H9 (cell line): ENCODE results near the gene ULK2. TPM values are rescaled to one million over a fixed set of nuclear protein-coding genes. Genes with fewer than 3 reads are reported as not detected.

Experiments used
- DNase-seq: peaks from one replicate; pipeline ENCODE4 v3.0.0-alpha.2; 2017
- H2AFZ ChIP-seq: one replicate; pipeline ENCODE4 v1.6.1; 2013; ENCODE audit warnings: mild to moderate bottlenecking, low read length, control low read depth, moderate library complexity
- H2AK5ac ChIP-seq: 2 replicates; pipeline ENCODE4 v1.6.1; 2013; ENCODE audit warnings: low read length, control low read depth, mixed read lengths; ENCODE audit not compliant: insufficient read length
- H2BK120ac ChIP-seq: one replicate; pipeline ENCODE4 v1.6.1; 2013; ENCODE audit warnings: low read depth, mild to moderate bottlenecking, low read length, control low read depth, inconsistent platforms; ENCODE audit not compliant: poor library complexity, severe bottlenecking
- H2BK12ac ChIP-seq: 2 replicates; pipeline ENCODE4 v1.6.1; 2013; ENCODE audit warnings: low read length, control low read depth, mixed read lengths, low read depth; ENCODE audit not compliant: insufficient read length
- H2BK15ac ChIP-seq: 2 replicates; pipeline ENCODE4 v1.6.1; 2013; ENCODE audit warnings: low read depth, low read length, control low read depth
- H2BK20ac ChIP-seq: one replicate; pipeline ENCODE4 v1.6.1; 2013; ENCODE audit warnings: low read depth, mild to moderate bottlenecking, low read length, control low read depth, inconsistent platforms; ENCODE audit not compliant: poor library complexity, severe bottlenecking
- H2BK5ac ChIP-seq: 2 replicates; pipeline ENCODE4 v1.6.1; 2013; ENCODE audit warnings: low read length, control low read depth, mixed read lengths; ENCODE audit not compliant: insufficient read length
- H3K14ac ChIP-seq: 2 replicates; pipeline ENCODE4 v1.6.1; 2013; ENCODE audit warnings: low read length, control low read depth; ENCODE audit not compliant: insufficient read depth
- H3K18ac ChIP-seq: 2 replicates; pipeline ENCODE4 v1.6.1; 2013; ENCODE audit warnings: low read depth, mild to moderate bottlenecking, mixed read lengths, low read length, control low read depth; ENCODE audit not compliant: insufficient read length
- H3K23ac ChIP-seq: 2 replicates; pipeline ENCODE4 v1.6.1; 2013; ENCODE audit warnings: low read length, control low read depth, mixed read lengths, low read depth; ENCODE audit not compliant: insufficient read length
- H3K23me2 ChIP-seq: 2 replicates; pipeline ENCODE4 v1.6.1; 2013; ENCODE audit warnings: low read depth, mild to moderate bottlenecking, mixed read lengths, low read length, control low read depth; ENCODE audit not compliant: insufficient read length, poor library complexity, severe bottlenecking
- H3K27ac ChIP-seq: 2 replicates; pipeline ENCODE4 v1.5.1; 2013; ENCODE audit warnings: low read length, control low read depth, mixed read lengths, low read depth; ENCODE audit not compliant: insufficient read length
- H3K27me3 ChIP-seq: 2 replicates; pipeline ENCODE4 v1.6.1; 2013; ENCODE audit warnings: low read length, control low read depth, inconsistent platforms; ENCODE audit not compliant: insufficient read depth
- H3K4ac ChIP-seq: 2 replicates; pipeline ENCODE4 v1.6.1; 2013; ENCODE audit warnings: low read depth, mild to moderate bottlenecking, control low read depth, inconsistent platforms, low read length, moderate library complexity
- H3K4me1 ChIP-seq: 2 replicates; pipeline ENCODE4 v1.6.1; 2013; ENCODE audit warnings: low read length, control low read depth, inconsistent platforms; ENCODE audit not compliant: insufficient read depth
- H3K4me2 ChIP-seq: 2 replicates; pipeline ENCODE4 v1.6.1; 2013; ENCODE audit warnings: low read length, control low read depth, mixed read lengths; ENCODE audit not compliant: insufficient read length, insufficient read depth
- H3K56ac ChIP-seq: 2 replicates; pipeline ENCODE4 v1.6.1; 2013; ENCODE audit warnings: low read depth, mild to moderate bottlenecking, mixed read lengths, low read length, control low read depth; ENCODE audit not compliant: insufficient read length
- H3K79me1 ChIP-seq: 2 replicates; pipeline ENCODE4 v1.6.1; 2013; ENCODE audit warnings: low read depth, mild to moderate bottlenecking, moderate library complexity, low read length, control low read depth, inconsistent platforms; ENCODE audit not compliant: insufficient read depth, poor library complexity, severe bottlenecking
- H3K79me2 ChIP-seq: 2 replicates; pipeline ENCODE4 v1.6.1; 2013; ENCODE audit warnings: low read length, control low read depth, inconsistent platforms; ENCODE audit not compliant: insufficient read depth
- H3K9ac ChIP-seq: 2 replicates; pipeline ENCODE4 v1.6.1; 2013; ENCODE audit warnings: low read length, control low read depth, mixed read lengths; ENCODE audit not compliant: insufficient read length; ENCODE audit errors: extremely low read depth
- H3K9me3 ChIP-seq: one replicate; pipeline ENCODE4 v1.6.1; 2013; ENCODE audit warnings: low read depth, low read length, inconsistent platforms; ENCODE audit not compliant: control insufficient read depth
- H3T11ph ChIP-seq: one replicate; pipeline ENCODE4 v1.6.1; 2013; ENCODE audit warnings: mild to moderate bottlenecking, low read length, control low read depth, inconsistent platforms
- H4K20me1 ChIP-seq: one replicate; pipeline ENCODE4 v1.6.1; 2013; ENCODE audit not compliant: control insufficient read depth, insufficient read length, insufficient read depth
- H4K5ac ChIP-seq: 2 replicates; pipeline ENCODE4 v1.6.1; 2013; ENCODE audit warnings: low read depth, mild to moderate bottlenecking, mixed read lengths, low read length, control low read depth; ENCODE audit not compliant: insufficient read length
- H4K8ac ChIP-seq: replicated peaks from 2 replicates; pipeline ENCODE4 v1.6.1; 2013; ENCODE audit warnings: low read length, control low read depth, mixed read lengths, low read depth; ENCODE audit not compliant: insufficient read length
- H4K91ac ChIP-seq: 2 replicates; pipeline ENCODE4 v1.6.1; 2013; ENCODE audit warnings: low read depth, mild to moderate bottlenecking, moderate library complexity, mixed read lengths, low read length, control low read depth; ENCODE audit not compliant: insufficient read length
- H3K27ac Mint-ChIP-seq, 3 experiments: 2 replicates in 2 of 3; 3 replicates in 1 of 3; pipeline ENCODE4 v1.8.0; 2020 to 2021; ENCODE audit warnings: mixed read lengths in 3 of 3, mild to moderate bottlenecking in 1 of 3, moderate library complexity in 1 of 3
- H3K27me3 Mint-ChIP-seq: 2 replicates; pipeline ENCODE4 v1.8.0; 2021; ENCODE audit warnings: low read depth, mild to moderate bottlenecking, moderate library complexity, mixed read lengths
- H3K36me3 Mint-ChIP-seq, 3 experiments: 2 replicates in 2 of 3; 3 replicates in 1 of 3; pipeline ENCODE4 v1.8.0; 2020 to 2021; ENCODE audit warnings: low read depth in 3 of 3, mixed read lengths in 3 of 3; ENCODE audit not compliant: insufficient read depth in 1 of 3
- H3K4me1 Mint-ChIP-seq, 2 experiments: 2 replicates each; pipeline ENCODE4 v1.8.0; 2020; ENCODE audit warnings: mixed read lengths in 2 of 2
- H3K4me3 Mint-ChIP-seq, 2 experiments: 2 replicates in 1 of 2; 3 replicates in 1 of 2; pipeline ENCODE4 v1.8.0; 2020 to 2021; ENCODE audit warnings: mild to moderate bottlenecking in 2 of 2, mixed read lengths in 2 of 2, moderate library complexity in 1 of 2
- H3K9me3 Mint-ChIP-seq, 2 experiments: 2 replicates in 1 of 2; 3 replicates in 1 of 2; pipeline ENCODE4 v1.8.0; 2020; ENCODE audit warnings: mild to moderate bottlenecking in 2 of 2, mixed read lengths in 2 of 2, moderate library complexity in 1 of 2
- WGBS: extraction: QIAGEN DNeasy Blood & Tissue Kit; methylation state at CpG from one replicate; pipeline ENCODE4 v1.1.7; 2013; ENCODE audit warnings: missing lambda C conversion rate, low lambda C conversion rate, mixed read lengths; ENCODE audit not compliant: insufficient read length; ENCODE audit errors: extremely low coverage; 5-methylcytosine and 5-hydroxymethylcytosine counted together
- total RNA-seq: library from RNA; stranded (reverse); gene quantifications from 2 replicates; pipeline ENCODE4 v1.2.1, GENCODE V29; 2021
- TF ChIP-seq, protein P1 (sequence below): fragments of 200-600 bp; sonication (generic); conservative IDR thresholded peaks from 3 replicates; pipeline ENCODE4 v1.8.0; 2021; ENCODE audit warnings: antibody characterized with exemption, mild to moderate bottlenecking

ULK2 gene
- total RNA-seq, 1 experiment from 2014 or later, result 11.5 TPM

DNA sequence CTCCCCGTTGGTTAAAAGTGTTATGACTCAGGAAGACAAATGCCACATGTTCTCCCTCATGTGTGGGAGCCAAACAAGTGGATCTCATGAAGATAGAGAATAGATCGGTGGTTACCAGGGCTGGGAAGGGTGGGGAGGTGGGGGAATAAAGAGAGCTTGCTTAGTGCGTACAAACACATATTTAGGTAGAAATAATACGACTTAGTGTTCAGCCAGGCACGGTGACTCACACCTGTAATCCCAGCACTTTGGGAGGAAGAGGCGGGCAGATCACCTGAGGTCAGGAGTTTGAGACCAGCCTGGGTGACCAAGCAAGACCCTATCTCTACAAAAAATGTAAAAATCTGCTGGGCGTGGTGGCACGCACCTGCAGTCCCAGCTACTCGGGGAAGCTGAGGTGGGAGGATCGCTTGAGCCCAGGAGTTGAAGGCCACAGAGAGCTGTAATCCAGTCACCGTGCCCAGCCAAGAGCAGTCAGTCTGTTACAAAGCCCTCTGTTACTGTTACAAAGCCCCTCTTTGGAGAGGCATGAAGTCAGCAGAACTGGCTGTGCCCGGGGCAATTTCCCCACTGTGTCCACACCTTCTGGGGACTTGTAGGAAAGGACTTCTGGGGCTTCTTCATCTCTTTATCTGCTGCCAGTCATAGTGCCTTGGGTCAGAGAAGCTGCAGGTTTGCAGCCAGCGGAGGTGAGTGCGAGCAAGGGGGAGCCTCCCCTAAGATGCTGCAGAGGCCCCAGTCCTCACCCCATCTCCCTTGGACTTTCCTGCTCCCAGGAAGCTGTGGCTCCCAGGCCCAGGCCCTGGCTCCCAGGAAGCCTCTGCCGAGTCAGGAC, 115.3 kb downstream of the ULK2 start:
- no peak overlapping the region for H3K4me2 ChIP-seq
- H3K4ac ChIP-seq, result no peak overlapping the region
- H2BK20ac ChIP-seq, result no peak overlapping the region
- H3K4me3 Mint-ChIP-seq, result no peak overlapping the region
- H4K8ac ChIP-seq, result no peak overlapping the region
- no peaks in the 10 kb centered on the region for H3K4me1 ChIP-seq
- H3K27me3 ChIP-seq, result no peaks in the 10 kb centered on the region
- H3K14ac ChIP-seq, result no peak overlapping the region
- DNase-seq, result no peak
- H3K27ac Mint-ChIP-seq, result peak overlapping the region in 1 of 3 experiments; percentile 57; a peak in 2 of 7 replicates
- no peak overlapping the region for H4K91ac ChIP-seq
- no CpG with 5 or more reads among the region's 15 CpGs for WGBS
- H3K23me2 ChIP-seq, result no peaks in the 10 kb centered on the region
- H3K79me2 ChIP-seq, result no peaks in the 10 kb centered on the region
- no peak overlapping the region for H2BK120ac ChIP-seq
- H3K18ac ChIP-seq, result no peak overlapping the region
- no peak overlapping the region for H2BK12ac ChIP-seq
- H3K4me1 Mint-ChIP-seq, result peaks cover 18 to 25% of the 10 kb centered on the region in 2 experiments
- no peaks in the 10 kb centered on the region for H4K20me1 ChIP-seq
- no peaks in the 10 kb centered on the region for H3K9me3 Mint-ChIP-seq
- no peaks in the 10 kb centered on the region for H3K9me3 ChIP-seq
- no peak overlapping the region for H2BK15ac ChIP-seq
- no peak overlapping the region for H2AK5ac ChIP-seq
- no peak overlapping the region for H3K56ac ChIP-seq
- H3K27ac ChIP-seq, result no peak overlapping the region
- no peaks in the 10 kb centered on the region for H3K36me3 Mint-ChIP-seq
- no peak overlapping the region for H4K5ac ChIP-seq
- no peak overlapping the region for H2BK5ac ChIP-seq
- H3K79me1 ChIP-seq, result no peaks in the 10 kb centered on the region
- peaks cover 5% of the 10 kb centered on the region for H3K27me3 Mint-ChIP-seq
- no peak overlapping the region for H3T11ph ChIP-seq
- H2AFZ ChIP-seq, result no peak overlapping the region
- TF ChIP-seq, protein P1, sequence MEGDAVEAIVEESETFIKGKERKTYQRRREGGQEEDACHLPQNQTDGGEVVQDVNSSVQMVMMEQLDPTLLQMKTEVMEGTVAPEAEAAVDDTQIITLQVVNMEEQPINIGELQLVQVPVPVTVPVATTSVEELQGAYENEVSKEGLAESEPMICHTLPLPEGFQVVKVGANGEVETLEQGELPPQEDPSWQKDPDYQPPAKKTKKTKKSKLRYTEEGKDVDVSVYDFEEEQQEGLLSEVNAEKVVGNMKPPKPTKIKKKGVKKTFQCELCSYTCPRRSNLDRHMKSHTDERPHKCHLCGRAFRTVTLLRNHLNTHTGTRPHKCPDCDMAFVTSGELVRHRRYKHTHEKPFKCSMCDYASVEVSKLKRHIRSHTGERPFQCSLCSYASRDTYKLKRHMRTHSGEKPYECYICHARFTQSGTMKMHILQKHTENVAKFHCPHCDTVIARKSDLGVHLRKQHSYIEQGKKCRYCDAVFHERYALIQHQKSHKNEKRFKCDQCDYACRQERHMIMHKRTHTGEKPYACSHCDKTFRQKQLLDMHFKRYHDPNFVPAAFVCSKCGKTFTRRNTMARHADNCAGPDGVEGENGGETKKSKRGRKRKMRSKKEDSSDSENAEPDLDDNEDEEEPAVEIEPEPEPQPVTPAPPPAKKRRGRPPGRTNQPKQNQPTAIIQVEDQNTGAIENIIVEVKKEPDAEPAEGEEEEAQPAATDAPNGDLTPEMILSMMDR, result no peak
- no peak overlapping the region for H3K9ac ChIP-seq
- no peak overlapping the region for H3K23ac ChIP-seq
